Trophoblast cell (in vitro differentiated cells and primary cell): ENCODE data around the gene PLXNA2.

Source experiments
- DNase-seq, 2 donors: peaks; one replicate each; pipeline ENCODE4 v3.0.0-alpha.2; 2016
- H2AFZ ChIP-seq: 2 replicates; pipeline ENCODE4 v1.6.1; 2013; ENCODE audit warnings: low read length, moderate library complexity, mild to moderate bottlenecking; ENCODE audit not compliant: insufficient read depth, poor library complexity
- H2AK5ac ChIP-seq: 2 replicates; pipeline ENCODE4 v1.6.1; 2013; ENCODE audit warnings: mild to moderate bottlenecking, low read length
- H2BK120ac ChIP-seq: 2 replicates; pipeline ENCODE4 v1.6.1; 2013; ENCODE audit warnings: low read length, mild to moderate bottlenecking, moderate library complexity; ENCODE audit not compliant: insufficient read depth, poor library complexity
- H2BK12ac ChIP-seq: 2 replicates; pipeline ENCODE4 v1.6.1; 2013; ENCODE audit warnings: mild to moderate bottlenecking, low read length, moderate library complexity
- H2BK5ac ChIP-seq: 2 replicates; pipeline ENCODE4 v1.6.1; 2013; ENCODE audit warnings: low read length, low read depth, moderate library complexity, mild to moderate bottlenecking; ENCODE audit not compliant: poor library complexity
- H3K14ac ChIP-seq: 2 replicates; pipeline ENCODE4 v1.6.1; 2013; ENCODE audit warnings: mild to moderate bottlenecking, low read length
- H3K18ac ChIP-seq: 2 replicates; pipeline ENCODE4 v1.6.1; 2013; ENCODE audit warnings: mild to moderate bottlenecking, low read length
- H3K23ac ChIP-seq: 2 replicates; pipeline ENCODE4 v1.6.1; 2013; ENCODE audit warnings: low read length
- H3K27ac ChIP-seq: 2 replicates; pipeline ENCODE4 v1.5.1; 2013; ENCODE audit warnings: low read depth, mild to moderate bottlenecking, inconsistent platforms, low read length, moderate library complexity
- H3K27me3 ChIP-seq: 2 replicates; pipeline ENCODE4 v1.6.1; 2013; ENCODE audit warnings: inconsistent platforms, mild to moderate bottlenecking, low read length, moderate library complexity; ENCODE audit not compliant: insufficient read depth
- H3K36me3 ChIP-seq, 2 experiments: 1 replicate in 1 of 2; 2 replicates in 1 of 2; pipeline ENCODE4 v1.6.1; 2013; ENCODE audit warnings: low read length in 2 of 2, mild to moderate bottlenecking in 2 of 2, moderate library complexity in 1 of 2; ENCODE audit not compliant: insufficient read depth in 2 of 2, control insufficient read depth in 1 of 2
- H3K4ac ChIP-seq: 2 replicates; pipeline ENCODE4 v1.6.1; 2013; ENCODE audit warnings: low read depth, mild to moderate bottlenecking, low read length, moderate library complexity
- H3K4me1 ChIP-seq, 2 experiments: 1 replicate in 1 of 2; 2 replicates in 1 of 2; pipeline ENCODE4 v1.6.1; 2013; ENCODE audit warnings: low read length in 2 of 2, mild to moderate bottlenecking in 2 of 2, moderate library complexity in 1 of 2; ENCODE audit not compliant: insufficient read depth in 2 of 2, control insufficient read depth in 1 of 2
- H3K4me2 ChIP-seq: 2 replicates; pipeline ENCODE4 v1.6.1; 2013; ENCODE audit warnings: inconsistent platforms, mild to moderate bottlenecking, low read length, moderate library complexity
- H3K4me3 ChIP-seq: 2 replicates; pipeline ENCODE4 v1.5.1; 2013; ENCODE audit warnings: mild to moderate bottlenecking, low read depth, low read length, inconsistent platforms
- H3K79me1 ChIP-seq: one replicate; pipeline ENCODE4 v1.6.1; 2013; ENCODE audit warnings: low read length
- H3K79me2 ChIP-seq: 2 replicates; pipeline ENCODE4 v1.6.1; 2013; ENCODE audit warnings: low read length, mild to moderate bottlenecking; ENCODE audit not compliant: control insufficient read depth, insufficient read depth, poor library complexity
- H3K9ac ChIP-seq: 2 replicates; pipeline ENCODE4 v1.6.1; 2013; ENCODE audit warnings: mild to moderate bottlenecking, low read length
- H3K9me3 ChIP-seq: 2 replicates; pipeline ENCODE4 v1.6.1; 2013; ENCODE audit warnings: low read depth, mild to moderate bottlenecking, control low read depth, inconsistent platforms, low read length; ENCODE audit not compliant: insufficient read depth
- H4K12ac ChIP-seq: 2 replicates; pipeline ENCODE4 v1.6.1; 2013; ENCODE audit warnings: low read depth, mild to moderate bottlenecking, low read length, moderate library complexity
- H4K8ac ChIP-seq: 2 replicates; pipeline ENCODE4 v1.6.1; 2013; ENCODE audit warnings: low read depth, mild to moderate bottlenecking, low read length, moderate library complexity
- H4K91ac ChIP-seq: one replicate; pipeline ENCODE4 v1.6.1; 2013; ENCODE audit warnings: low read depth, mild to moderate bottlenecking, low read length, moderate library complexity
- WGBS: extraction: QIAGEN DNeasy Blood & Tissue Kit; methylation state at CpG from one replicate; pipeline ENCODE4 v1.1.7; 2013; ENCODE audit warnings: missing lambda C conversion rate; ENCODE audit not compliant: insufficient read length, insufficient coverage; ENCODE audit errors: extremely low coverage; 5-methylcytosine and 5-hydroxymethylcytosine counted together

Gene PLXNA2

DNA sequence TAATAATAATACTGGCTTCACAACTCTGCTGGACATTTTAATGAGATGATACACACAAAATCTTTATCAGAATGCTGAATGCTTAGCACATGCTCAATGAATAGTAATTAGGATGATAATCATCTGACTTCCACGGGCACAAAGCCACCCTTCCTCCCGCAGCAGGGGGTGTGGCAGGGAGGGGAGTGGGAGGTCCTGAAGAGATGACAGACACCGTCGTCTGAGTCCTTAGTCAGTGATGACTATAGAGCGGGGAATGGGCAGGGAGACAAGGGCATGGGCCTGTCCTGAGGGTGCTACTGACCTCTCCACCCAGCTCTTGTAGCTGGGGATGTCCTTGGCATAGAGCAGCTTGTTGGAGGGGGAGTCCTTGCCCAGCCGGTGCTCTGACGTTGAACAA is 215.7 kb downstream of the PLXNA2 start:
- Histone ChIP-seq H3K14ac (no peak overlapping the region), H2AK5ac (no peak overlapping the region), H4K8ac (no peak overlapping the region), H3K9me3 (no peaks in the 10 kb centered on the region), H3K4me1 (peaks cover 12 to 16% of the 10 kb centered on the region in 2 experiments), H3K79me1 (no peaks in the 10 kb centered on the region), H4K12ac (no peak overlapping the region), H3K27me3 (no peaks in the 10 kb centered on the region), H3K79me2 (no peaks in the 10 kb centered on the region), H2BK5ac (no peak overlapping the region), H3K36me3 (peaks cover 61 to 64% of the 10 kb centered on the region in 2 experiments), H3K9ac (no peak overlapping the region), H3K4ac (no peak overlapping the region), H3K23ac (no peak overlapping the region), H2AFZ (no peak overlapping the region), H2BK12ac (no peak overlapping the region), H4K91ac (no peak overlapping the region), H3K18ac (no peak overlapping the region), H3K4me3 (no peak overlapping the region), H2BK120ac (no peak overlapping the region), H3K27ac (no peak overlapping the region), H3K4me2 (no peak overlapping the region)
- no peak for DNase-seq
- WGBS: no CpG with 5 or more reads among the region's 7 CpGs

DNA sequence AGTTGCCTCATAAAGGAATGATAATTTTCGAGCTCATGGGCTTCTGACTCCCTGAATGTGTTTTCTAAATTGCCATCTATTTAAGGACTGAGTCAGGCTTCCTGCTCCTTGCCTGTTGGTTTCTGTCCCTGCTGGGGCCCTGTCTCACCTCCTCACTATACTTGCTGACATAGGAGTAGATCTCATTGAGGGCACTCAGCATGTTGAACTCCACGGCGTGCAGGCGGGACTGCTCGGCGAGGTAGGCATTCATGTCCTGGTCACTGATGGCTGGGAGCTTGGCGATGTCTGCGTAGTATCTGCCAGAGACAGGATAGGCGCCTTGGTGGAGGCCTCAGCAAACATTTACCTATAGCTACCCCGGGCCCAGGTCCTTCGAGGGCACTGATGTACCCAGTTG is 216.3 kb downstream of the PLXNA2 start:
- Histone ChIP-seq H3K27ac (no peak overlapping the region), H3K23ac (no peak overlapping the region), H3K79me1 (no peaks in the 10 kb centered on the region), H3K79me2 (no peaks in the 10 kb centered on the region), H2BK12ac (no peak overlapping the region), H3K4ac (no peak overlapping the region), H3K36me3 (peaks cover 56 to 58% of the 10 kb centered on the region in 2 experiments), H3K14ac (no peak overlapping the region), H3K4me3 (peak overlapping the region; percentile 53), H2BK120ac (no peak overlapping the region), H3K4me1 (peaks cover 12 to 16% of the 10 kb centered on the region in 2 experiments), H4K12ac (no peak overlapping the region), H3K27me3 (no peaks in the 10 kb centered on the region), H3K4me2 (no peak overlapping the region), H4K91ac (no peak overlapping the region), H3K18ac (no peak overlapping the region), H4K8ac (no peak overlapping the region), H3K9me3 (no peaks in the 10 kb centered on the region), H3K9ac (no peak overlapping the region), H2AFZ (no peak overlapping the region), H2AK5ac (no peak overlapping the region), H2BK5ac (no peak overlapping the region)
- WGBS: no CpG with 5 or more reads among the region's 11 CpGs
- no peak for DNase-seq

GRCh38 chr1:208026880-208027438 is 217.2 kb downstream of the PLXNA2 start:
- no CpG with 5 or more reads among the region's 14 CpGs for WGBS
- Histone ChIP-seq H3K79me2 (no peaks in the 10 kb centered on the region), H3K4ac (no peak overlapping the region), H3K79me1 (no peaks in the 10 kb centered on the region), H4K12ac (no peak overlapping the region), H4K91ac (no peak overlapping the region), H3K9ac (no peak overlapping the region), H3K18ac (no peak overlapping the region), H3K4me1 (peaks cover 9 to 13% of the 10 kb centered on the region in 2 experiments), H2BK5ac (no peak overlapping the region), H3K4me2 (no peak overlapping the region), H3K9me3 (no peaks in the 10 kb centered on the region), H3K4me3 (no peak overlapping the region), H3K27ac (no peak overlapping the region), H3K23ac (no peak overlapping the region), H2AK5ac (no peak overlapping the region), H2BK12ac (no peak overlapping the region), H3K36me3 (peaks cover 50 to 53% of the 10 kb centered on the region in 2 experiments), H2AFZ (no peak overlapping the region), H2BK120ac (no peak overlapping the region), H3K14ac (no peak overlapping the region), H3K27me3 (no peaks in the 10 kb centered on the region), H4K8ac (no peak overlapping the region)
- no peak for DNase-seq

DNA sequence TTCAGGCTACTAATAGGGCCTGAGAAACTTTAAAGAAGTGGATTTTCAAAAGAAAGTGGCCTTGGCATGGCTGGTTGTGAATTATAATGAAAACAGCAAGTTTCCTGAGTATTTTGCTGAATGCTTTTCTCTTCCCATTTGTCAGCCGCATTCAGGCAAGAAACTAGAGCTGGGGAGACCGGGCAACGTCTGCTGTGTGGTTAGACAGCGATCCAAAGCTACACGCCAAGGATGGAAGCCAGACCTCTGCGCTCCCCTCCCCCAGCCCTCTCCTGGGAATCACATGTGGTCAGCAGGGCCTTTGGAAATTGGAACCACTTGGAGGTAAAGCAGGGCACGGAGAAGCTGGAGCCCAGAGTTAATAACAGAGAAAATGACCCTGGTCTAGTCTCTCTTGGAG is 219.2 kb downstream of the PLXNA2 start:
- Histone ChIP-seq H3K36me3 (peaks cover 30 to 35% of the 10 kb centered on the region in 2 experiments), H3K27me3 (no peaks in the 10 kb centered on the region), H2AK5ac (no peak overlapping the region), H3K23ac (no peak overlapping the region), H4K12ac (no peak overlapping the region), H3K4me3 (no peak overlapping the region), H3K4ac (no peak overlapping the region), H4K8ac (no peak overlapping the region), H3K14ac (no peak overlapping the region), H3K79me1 (no peaks in the 10 kb centered on the region), H3K18ac (no peak overlapping the region), H3K9ac (no peak overlapping the region), H3K4me2 (no peak overlapping the region), H3K4me1 (peaks cover 5 to 9% of the 10 kb centered on the region in 2 experiments), H2AFZ (no peak overlapping the region), H3K9me3 (no peaks in the 10 kb centered on the region), H2BK120ac (no peak overlapping the region), H2BK5ac (no peak overlapping the region), H3K79me2 (no peaks in the 10 kb centered on the region), H3K27ac (no peak overlapping the region), H2BK12ac (no peak overlapping the region), H4K91ac (no peak overlapping the region)
- DNase-seq: no peak
- no CpG with 5 or more reads among the region's 7 CpGs for WGBS
